NCI-H1694 (cell line): ENCODE data around the gene LRFN4.

Experiments
- DNase-seq: peaks from one replicate; lab custom pipeline; 2025; lab: John Stamatoyannopoulos, UW

LRFN4 gene

DNA sequence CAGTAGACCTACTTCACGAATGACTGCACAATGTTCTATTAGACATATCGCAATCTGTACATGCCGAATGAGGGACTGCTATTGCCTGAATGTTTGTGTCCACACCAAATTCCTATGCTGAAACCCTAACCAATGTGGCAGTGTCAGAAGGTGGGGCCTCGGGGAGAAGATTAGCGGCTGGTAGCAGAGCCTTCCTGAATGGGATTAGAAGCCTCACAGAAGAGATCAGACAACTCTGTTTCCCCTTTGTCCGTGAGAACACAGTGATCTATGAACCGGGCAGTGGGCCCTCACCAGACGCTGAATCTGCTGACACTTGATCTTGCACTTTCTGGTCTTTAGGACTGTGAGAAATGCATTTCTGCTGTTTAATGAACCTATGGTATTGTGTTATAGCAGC lies 33.1 kb downstream of the LRFN4 start:
- DNase-seq: no peak

DNA sequence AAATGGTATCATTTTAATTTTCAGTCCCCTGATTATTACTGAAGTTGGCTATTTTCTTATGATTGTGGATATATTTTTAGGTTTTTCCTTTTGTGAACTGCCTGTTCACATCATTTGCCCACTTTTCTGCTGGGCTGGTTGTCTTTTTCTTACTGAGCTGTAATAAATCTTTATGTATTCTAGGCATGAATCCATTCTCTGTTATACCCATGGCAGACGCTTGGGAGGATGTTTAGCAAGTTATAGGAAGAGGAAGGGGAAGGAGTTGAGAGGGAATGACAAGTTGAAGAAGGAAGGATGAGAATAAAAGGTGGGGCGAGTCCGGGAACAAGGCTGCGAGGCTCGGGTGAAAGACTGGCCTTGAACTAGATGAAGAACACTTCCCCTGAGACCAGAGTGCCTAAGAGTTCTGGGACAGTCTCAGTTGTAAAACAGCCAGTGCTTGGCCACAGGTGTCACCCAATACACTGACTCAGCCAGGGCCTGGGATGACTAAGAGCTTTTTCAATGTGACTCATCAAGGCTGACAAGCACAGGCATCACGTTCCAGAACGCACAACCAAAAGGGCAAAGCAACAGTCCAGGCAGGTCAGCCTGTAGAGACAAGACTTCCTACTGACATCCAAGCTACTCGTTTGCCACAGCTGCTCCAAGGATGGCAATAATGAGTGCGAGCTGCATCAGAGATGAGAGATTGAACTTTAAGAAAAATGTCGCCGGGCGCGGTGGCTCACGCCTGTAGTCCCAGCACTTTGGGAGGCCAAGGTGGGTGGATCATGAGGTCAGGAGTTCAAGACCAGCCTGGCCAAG lies 35.2 kb downstream of the LRFN4 start:
- no peak for DNase-seq

DNA sequence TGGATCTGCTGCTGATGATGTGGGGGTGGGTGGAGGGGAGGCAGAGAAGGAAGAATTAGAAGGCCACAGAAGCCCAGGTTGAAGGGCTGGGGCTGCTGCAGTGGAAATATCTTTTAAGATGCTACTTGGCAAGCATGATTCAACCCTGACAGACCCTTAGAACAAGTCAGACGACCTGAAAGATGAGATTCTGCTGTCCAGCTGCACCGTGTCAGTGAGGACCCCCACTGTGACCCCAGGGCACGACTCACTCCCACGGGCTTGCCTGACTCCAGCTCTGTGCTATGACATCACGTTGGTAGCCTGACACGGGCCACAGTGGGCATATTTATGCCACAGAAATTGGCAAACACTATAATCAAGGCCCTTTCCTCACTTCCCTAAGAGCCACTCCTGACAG lies 36.0 kb downstream of the LRFN4 start:
- no peak for DNase-seq

DNA sequence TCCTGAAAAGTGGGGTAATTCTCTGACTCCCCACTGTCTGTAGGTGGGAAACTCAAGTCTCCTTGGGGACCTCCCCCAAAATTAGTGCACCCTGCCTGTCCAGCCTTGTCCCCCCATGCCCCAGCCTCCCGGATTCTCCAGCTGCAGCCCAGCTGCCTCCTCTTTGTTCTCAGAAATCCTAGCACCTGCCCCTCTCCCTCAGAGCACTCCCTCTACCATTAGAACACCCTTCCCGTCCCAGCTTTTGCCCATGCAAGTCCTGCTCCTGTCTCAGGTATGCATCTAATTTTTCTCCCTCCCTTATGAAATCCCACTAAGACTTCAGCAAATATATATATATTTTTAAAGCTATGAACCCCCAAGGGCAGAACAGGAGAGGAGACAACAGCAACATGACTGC lies 37.3 kb downstream of the LRFN4 start:
- no peak for DNase-seq

DNA sequence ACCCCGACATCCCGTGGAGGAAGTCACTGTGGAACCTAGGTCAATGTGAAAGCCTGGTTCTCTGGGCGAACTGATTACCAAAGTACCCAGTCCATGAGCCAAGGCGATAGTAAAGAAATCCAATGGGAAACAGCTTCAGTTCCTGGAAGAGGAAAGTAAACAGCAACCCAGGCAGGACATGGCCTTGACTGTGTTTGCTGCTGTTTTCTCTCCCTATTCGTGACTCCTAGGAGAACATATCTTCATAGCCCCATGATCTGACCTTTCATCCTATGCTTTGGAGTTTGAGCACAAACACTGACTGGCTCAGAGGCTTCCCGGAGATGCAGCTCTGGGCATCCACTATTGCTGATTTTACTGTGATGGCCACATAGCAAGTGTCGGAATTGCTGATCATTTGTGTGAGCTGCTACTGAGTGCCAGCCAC lies 45.1 kb downstream of the LRFN4 start:
- DNase-seq: no peak

DNA sequence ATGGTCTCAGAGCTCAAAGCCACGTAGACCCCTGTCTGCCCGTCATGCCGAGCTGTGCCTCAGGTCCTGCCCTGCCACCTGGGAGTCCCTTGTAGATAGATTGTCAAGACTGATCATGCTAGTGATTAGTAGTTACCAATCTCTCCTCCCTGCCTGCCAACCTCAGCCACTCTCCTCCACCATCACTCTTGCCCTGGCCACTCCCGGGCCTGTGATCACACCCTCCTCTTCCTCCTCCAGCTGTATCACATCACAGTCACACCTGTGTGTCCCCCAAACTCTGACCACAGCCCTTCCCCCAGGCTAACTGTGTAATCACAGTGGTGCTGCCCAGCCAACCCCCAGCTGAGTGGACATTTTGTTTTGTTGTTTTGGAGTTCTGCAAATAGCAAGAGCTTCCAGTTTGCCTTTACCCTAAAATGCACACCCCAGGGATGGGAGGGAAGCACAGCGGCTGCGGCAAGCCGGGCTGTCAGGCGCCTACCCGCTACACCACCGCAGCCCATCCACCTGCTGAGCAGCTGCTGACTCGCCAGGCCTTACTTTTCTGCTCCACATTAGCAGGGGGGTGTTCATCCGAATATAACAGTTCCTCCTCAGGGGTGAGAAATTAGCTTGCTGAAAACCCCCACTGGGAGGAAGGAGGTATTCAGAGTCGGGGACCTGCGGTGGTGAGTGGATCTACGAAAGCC lies 45.8 kb downstream of the LRFN4 start:
- no peak for DNase-seq

DNA sequence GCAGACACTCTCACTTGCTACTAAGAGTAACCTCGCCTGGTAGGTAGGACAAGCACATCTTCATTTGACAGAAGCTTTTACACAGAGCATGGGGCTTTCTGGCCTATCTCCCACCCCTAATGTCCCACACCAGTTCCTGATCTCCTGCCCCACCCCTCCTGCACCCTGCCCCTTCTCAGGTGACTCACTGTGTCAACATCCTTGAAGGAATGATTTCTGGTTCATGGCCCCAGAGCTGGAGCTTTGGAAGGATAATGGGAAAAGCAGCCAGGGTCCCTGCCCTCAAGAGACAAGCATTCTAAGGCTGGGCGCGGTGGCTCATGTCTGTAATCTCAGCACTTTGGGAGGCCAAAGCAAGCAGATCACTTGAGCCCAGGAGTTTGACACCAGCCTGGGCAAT lies 47.2 kb downstream of the LRFN4 start:
- DNase-seq: no peak

DNA sequence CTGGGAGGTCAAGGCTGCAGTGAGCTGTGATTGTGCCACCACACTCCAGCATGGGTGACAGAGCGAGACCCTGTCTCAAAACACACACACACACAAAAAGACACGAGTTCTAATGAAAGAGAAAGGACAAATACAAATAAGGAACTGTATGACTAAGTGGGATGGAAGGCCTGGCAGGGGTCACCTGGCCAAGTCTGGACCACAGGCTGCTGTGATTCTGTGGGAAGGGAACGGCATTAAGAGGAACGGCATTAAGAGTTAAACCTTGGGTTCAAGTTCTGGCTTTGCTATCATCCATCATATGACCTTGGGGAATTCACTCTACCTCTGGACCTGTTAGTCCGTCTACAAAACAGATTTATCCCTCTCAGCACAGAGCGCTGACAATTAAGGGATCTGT lies 47.7 kb downstream of the LRFN4 start:
- DNase-seq: no peak

DNA sequence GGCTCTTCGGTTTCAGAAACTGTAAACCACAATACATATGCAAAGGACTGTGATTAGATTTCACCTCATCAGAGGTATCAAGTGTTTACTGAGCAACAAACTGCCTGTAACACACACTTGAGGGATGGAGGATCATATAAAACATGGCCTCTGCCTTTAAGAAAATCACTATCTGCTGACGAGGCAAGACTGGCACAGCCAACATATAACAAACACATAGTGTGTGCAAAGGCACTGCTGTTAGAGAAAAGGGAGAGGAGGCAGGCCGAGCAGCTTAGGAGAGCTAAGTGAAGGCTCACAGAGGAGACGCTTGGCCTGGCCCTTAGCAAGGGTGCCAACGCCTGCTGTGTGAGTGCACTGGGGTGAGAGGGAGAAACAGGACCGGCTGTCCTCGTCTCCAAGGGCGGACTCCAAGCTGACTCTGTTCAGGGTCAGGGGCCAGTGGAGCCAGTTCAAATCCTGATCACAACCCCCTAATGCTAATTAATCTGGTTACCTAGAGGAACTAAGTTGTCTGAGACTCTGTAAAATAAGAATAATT lies 48.2 kb downstream of the LRFN4 start:
- DNase-seq: no peak

DNA sequence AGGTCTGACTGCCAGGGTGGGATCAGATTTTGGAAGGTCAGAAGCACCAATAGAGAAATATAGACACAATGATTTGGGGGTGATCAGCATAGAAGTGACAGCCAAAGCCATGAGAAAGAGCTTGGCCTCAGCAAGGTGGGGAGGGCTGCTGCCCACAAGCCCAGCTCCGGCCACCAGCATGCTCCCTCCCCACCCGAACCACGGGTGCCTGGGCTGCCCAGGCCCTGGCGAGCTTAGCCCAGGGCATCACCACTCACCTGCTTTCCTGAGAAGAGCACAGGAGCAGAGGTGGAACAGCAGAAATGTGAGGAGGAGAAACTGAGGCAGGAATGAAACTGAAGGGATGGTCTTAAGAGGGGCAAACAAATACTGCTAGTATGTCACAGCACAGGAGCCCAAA lies 48.8 kb downstream of the LRFN4 start:
- no peak for DNase-seq

DNA sequence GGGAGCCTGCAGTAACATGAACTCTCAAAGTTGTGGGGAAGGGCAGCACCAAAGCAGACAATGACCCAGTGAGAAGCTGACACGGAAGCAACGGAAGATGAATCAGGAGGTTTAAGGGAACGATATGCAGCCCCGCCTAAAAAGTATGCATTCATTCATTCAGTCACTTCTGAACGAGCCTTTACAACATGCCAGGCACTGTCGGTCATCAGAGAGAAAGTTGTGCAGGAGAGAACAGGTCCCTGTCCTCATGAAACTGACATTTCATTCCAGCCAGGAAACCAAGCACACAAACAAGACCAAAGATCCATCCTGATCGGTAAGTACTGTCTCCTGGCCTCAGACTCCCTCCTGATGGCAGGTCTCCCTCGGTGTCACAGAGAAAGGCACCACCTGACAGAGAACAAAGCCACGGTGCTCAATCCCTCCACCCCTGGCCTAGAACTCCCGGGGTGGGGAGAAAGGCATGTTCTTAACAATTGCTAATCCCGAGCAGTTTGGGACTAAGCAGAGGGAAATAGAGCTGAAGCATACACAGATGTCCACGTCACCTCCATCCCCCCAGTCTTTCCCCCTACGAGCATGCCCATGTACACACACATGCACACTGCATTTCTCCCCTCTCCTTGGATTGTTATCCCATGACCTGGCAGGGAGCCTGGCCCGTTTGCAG lies 49.3 kb downstream of the LRFN4 start:
- no peak for DNase-seq

DNA sequence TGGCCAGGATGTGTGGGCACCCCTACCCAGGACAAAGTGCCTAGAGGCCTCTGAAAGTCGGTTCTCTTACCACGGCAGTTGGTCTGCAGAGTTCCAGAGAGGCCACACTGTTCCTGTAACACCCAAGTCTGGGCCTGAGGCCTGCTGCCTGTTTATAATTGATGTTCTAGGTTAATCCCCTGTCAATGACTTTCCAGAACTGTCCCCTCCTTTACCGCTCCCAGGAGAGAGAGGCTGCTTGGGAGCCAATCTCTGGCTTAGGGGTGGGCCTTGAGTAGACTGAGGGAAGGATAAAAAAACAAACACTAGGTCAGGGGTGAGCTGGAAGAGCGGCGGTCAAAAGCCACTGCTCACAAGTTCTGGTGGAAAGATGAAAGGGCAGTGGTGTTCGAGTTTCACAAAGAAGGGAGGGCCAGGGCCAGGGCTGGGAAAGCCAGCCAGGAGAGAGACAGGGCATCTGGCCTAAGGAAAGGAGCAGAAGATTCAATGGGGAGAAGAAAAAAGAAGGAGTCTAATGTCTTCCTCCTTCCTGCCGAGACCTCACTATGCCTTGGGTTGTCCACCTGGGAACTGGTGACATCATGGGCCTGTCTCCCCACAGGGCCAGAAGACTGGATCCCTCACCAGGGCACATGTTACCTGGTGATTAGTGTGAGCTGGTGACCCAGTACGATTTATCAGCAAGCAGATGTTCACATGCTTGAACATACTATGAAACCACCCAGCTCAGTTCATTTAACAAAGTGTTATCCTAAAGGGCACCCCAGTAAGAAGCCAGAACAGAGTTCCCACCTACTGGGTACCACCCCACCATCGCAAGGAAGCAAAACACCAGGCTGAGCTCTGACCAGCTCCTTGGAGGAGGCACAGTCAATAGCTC lies 51.1 kb downstream of the LRFN4 start:
- no peak for DNase-seq

DNA sequence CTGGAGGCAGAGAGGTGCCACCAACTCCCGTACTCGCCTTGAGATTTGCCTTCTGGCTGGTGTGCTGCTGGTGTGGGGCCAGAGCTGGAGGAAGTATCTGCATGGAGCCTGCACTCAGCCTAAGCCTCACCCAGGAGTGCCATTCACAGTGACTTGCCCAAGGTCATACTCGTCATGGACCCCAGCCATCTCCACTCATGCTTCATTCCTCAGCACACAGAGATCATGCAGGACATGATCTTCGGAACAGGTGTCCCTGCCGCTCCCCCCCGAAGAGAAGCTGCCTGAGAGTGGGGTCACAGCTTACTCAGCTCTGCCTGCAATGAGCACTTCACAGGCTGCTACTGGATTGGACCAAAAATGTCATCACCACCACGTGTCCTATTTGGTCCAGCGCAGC lies 52.3 kb downstream of the LRFN4 start:
- DNase-seq: no peak

DNA sequence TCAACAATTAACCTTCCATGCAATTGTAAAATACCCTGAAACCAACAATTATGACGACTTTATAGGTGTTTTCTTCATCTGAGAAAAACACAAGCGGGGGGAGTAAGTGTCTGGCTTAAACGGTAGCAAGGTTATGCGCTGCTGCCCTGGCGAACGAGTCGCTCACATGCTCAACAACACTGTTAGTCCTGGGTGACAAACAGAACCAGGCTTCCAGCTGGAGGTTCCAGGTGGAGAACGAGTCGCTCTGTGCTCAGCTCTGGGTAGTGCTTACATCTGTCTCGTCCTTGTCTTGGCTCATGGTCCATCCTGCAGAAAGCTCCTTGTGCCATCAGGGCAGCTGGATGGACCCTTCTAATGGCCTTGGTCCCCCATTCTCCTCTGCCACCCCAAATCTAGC lies 53.2 kb downstream of the LRFN4 start:
- DNase-seq: no peak
